GM19452 (cell line): ENCODE data around the gene CD3G.
"Not testable (repeated sequence)": the region's sequence is repeated elsewhere in the genome, so short reads cannot be mapped to it uniquely, and the experiment has no call there.

ENCODE experiments used
- ATAC-seq: cut with Tn5 transposase; IDR thresholded peaks from one replicate; pipeline ENCODE4 v1.9.1; 2021; ENCODE audit not compliant: unreplicated experiment

CD3G gene

GRCh38 chr11:118343981-118344515, at the start of gene CD3G:
Gene CD3G, plus strand, starts transcription at chr11:118344344. Its CDS starts 80 bp downstream, at chr11:118344424.
- ATAC-seq, result no peak

GRCh38 chr11:118295199-118295598, 48.9 kb upstream of the CD3G start:
- no peak for ATAC-seq

GRCh38 chr11:118295815-118296454, 48.2 kb upstream of the CD3G start:
- ATAC-seq, result no peak

GRCh38 chr11:118301600-118302195, 42.4 kb upstream of the CD3G start:
- no peak for ATAC-seq

- ATAC-seq, result no peak
Observed at GRCh38 chr11:118304227-118304567, 39.9 kb upstream of the CD3G start.

- ATAC-seq, result no peak
Observed at GRCh38 chr11:118304568-118305248, 39.4 kb upstream of the CD3G start, which contains the start of gene CD3E. Gene CD3E, plus strand, starts transcription at chr11:118304730. Its CDS starts 223 bp downstream, at chr11:118304953.

GRCh38 chr11:118305726-118306125, 38.4 kb upstream of the CD3G start:
- no peak for ATAC-seq

GRCh38 chr11:118306556-118306955, 37.6 kb upstream of the CD3G start:
- no peak for ATAC-seq

GRCh38 chr11:118308995-118309528, 35.1 kb upstream of the CD3G start:
- not testable (repeated sequence) for ATAC-seq

GRCh38 chr11:118310271-118310670, 33.9 kb upstream of the CD3G start:
- no peak for ATAC-seq

- ATAC-seq, result no peak
Observed at GRCh38 chr11:118310781-118311485, 33.2 kb upstream of the CD3G start.

GRCh38 chr11:118311518-118311917, 32.6 kb upstream of the CD3G start:
- no peak for ATAC-seq

GRCh38 chr11:118312328-118312727, 31.8 kb upstream of the CD3G start:
- ATAC-seq, result no peak

- ATAC-seq, result no peak
Observed at GRCh38 chr11:118313242-118313641, 30.9 kb upstream of the CD3G start.

GRCh38 chr11:118314988-118315411, 29.1 kb upstream of the CD3G start:
- ATAC-seq, result no peak

GRCh38 chr11:118318124-118318523, 26.0 kb upstream of the CD3G start:
- no peak for ATAC-seq

GRCh38 chr11:118318581-118319336, 25.4 kb upstream of the CD3G start:
- no peak for ATAC-seq

GRCh38 chr11:118319337-118319707, 24.8 kb upstream of the CD3G start:
- ATAC-seq, result no peak

GRCh38 chr11:118320515-118320914, 23.6 kb upstream of the CD3G start:
- no peak for ATAC-seq

GRCh38 chr11:118321386-118322082, 22.6 kb upstream of the CD3G start:
- no peak for ATAC-seq
